T-helper 2 cell (primary cell): Measurements from ENCODE around the gene SH3BGRL3.
"Not testable (repeated sequence)": the region's sequence is repeated elsewhere in the genome, so short reads cannot be mapped to it uniquely, and the experiment has no call there.

Source experiments
- DNase-seq, 5 experiments: peaks; one replicate each; pipeline versions ENCODE4 v3.0.0 to v3.0.0-alpha.2; 2012 to 2022

The SH3BGRL3 gene

GRCh38 chr1:26290882-26291261, 11.0 kb downstream of the SH3BGRL3 start:
- DNase-seq: no peak

- no peak for DNase-seq
These were observed 11.5 kb downstream of the SH3BGRL3 start for GRCh38 chr1:26291433-26291832.

GRCh38 chr1:26291939-26292338, 12.1 kb downstream of the SH3BGRL3 start:
- DNase-seq: no peak

GRCh38 chr1:26292735-26293134, 12.8 kb downstream of the SH3BGRL3 start:
- DNase-seq: not testable (repeated sequence)

DNA sequence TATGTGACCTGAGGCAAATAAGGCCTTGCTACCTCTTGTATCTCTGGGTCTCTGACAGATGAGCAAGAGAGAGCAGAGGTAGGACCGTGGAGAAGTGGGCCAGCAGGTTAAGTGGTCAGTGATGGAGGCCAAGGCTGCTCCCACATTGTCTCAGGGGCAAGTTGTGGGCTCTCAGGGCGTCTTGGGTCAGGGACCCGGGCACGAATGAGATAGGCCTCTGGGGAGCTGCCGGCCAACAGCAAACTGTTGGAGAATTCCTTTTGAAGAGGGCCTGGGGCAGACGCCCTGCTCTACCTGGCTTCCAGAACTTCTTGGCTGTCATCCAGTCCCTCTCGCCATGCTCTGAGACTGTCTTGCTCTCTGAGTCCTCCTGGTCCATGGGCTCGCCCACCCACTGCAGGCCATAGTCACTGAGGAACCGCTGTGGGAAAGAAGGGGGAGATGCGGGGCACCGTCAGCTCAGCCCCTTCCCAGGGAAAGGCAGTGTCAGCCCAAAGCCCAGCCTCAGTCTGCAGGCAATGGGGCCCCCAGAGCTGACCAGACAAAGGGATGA, 14.1 kb downstream of the SH3BGRL3 start:
- no peak for DNase-seq

- no peak for DNase-seq
These were observed 15.6 kb downstream of the SH3BGRL3 start for GRCh38 chr1:26295194-26296138.

GRCh38 chr1:26296340-26297056, 16.6 kb downstream of the SH3BGRL3 start:
- no peak for DNase-seq

GRCh38 chr1:26297057-26297790, 17.3 kb downstream of the SH3BGRL3 start:
- no peak for DNase-seq

DNA sequence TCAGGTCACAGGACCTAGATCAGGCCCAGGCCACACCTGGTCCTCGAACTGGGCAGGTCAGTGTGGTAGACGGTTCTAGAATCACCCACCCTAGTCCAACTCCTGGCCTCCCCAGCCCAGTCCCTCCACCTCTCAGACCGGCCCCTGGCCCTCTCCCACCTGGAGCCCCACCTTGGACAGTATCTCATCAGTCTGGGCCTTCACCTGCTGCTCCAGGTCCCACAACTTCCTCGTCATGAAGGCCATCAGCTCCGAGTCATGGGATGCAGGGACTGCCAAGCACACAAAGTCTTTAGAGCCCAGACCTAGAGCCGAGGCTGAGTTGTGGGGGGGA, 17.9 kb downstream of the SH3BGRL3 start:
- no peak for DNase-seq

DNA sequence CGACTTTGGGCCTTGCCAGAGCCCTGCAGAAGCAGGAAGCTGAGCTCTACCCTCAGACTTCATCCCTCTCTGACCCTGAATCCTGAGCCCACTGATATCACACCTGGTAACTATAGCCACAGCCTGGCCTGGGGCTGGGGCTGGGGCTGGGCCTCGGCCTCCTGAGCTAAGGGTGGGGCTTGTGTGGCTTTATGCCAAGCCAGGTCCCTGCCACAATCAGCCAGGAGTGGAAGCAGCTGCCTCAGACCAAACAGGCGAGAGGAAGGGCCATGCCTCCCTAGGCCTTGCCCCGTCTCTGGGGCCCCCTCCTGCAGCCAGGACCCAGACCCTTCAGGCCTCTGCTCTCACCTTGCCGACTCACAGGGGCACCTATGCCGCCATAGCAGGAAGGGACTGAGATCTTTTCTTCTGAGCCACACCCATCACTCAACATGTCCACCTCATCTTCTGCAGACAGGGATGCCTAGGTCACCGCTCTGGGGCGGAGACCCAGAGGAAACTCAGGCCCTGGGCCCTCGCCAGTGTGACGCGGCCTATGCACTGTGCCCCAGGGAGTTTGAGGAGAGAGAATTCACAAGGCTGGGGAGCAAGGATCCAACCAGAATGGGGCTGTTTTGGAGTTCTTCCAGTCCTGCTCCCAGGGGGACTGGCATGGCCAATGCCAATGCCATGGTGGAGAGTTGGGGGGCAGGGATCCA, 20.8 kb downstream of the SH3BGRL3 start:
- no peak for DNase-seq

DNA sequence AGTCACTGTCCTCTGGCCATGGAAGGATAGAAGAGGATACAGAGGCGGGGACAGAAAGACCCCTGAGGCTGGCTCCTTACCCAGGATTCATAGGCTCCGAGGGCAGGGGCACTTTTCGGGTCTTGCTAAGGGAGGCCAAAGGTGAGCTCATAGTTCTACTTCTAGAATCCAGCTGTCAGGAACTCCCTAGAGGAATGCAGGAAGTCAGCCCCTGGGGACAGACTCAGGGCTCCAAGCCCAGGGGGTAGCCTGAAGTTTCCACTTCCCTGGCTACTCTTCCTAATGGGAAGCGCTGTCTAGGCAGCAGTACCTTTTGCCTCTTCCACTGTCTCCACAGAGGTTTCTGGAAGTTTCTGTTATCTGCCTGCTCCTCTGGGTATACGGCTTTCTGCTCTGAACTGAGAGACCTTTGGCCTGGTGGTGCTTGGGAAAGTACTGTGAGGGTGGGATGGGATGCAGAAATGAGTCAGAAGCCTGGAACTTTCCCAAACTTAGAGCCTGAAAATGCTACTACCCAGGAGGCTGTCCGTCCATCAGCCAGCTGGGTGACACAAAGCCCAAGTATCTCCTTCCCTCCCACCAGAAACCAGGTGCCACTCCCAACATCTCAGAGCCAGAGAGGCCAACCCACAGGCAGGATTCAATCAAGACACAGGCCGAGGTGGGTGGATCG, 23.0 kb downstream of the SH3BGRL3 start:
- no peak for DNase-seq

DNA sequence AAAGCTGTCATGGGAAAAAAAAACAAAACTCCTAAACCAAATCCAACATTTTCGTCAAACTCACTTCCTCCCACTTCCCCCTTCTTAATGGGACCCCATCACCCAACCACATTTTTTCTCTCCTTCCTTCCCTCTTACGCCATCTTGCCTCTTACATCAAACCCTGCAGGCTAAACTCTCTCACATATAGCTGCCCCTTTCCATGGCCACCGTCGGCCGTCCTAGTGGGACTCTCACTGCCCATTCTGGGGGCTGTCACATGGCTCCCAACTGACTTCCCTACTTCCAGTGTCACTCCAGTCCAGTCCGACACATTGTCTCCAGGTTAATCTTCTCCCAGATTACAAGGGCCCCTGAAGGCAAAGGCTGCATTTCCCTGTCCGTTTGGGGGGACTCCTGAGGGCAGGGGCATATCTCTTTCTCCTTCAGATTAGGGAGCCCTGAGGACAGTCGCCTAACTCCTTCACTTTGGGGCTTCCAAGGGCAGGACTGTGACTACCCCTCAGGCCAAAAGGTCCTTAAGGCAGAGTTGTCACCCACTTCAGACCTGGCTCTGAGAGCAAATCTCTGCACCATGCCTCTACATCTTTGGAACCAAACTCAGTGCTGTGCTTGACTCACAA, 25.9 kb downstream of the SH3BGRL3 start:
- DNase-seq: no peak

GRCh38 chr1:26306290-26307229, 26.7 kb downstream of the SH3BGRL3 start, which contains the start of gene UBXN11:
Gene UBXN11 (minus strand): TSS chr1:26306636. CDS start chr1:26302883, 3,753 bp downstream.
- peak; percentile 74 to 98 (median 90) for DNase-seq

GRCh38 chr1:26307363-26307781, 27.5 kb downstream of the SH3BGRL3 start:
- peak in 1 of 5 experiments; percentile 67 for DNase-seq

DNA sequence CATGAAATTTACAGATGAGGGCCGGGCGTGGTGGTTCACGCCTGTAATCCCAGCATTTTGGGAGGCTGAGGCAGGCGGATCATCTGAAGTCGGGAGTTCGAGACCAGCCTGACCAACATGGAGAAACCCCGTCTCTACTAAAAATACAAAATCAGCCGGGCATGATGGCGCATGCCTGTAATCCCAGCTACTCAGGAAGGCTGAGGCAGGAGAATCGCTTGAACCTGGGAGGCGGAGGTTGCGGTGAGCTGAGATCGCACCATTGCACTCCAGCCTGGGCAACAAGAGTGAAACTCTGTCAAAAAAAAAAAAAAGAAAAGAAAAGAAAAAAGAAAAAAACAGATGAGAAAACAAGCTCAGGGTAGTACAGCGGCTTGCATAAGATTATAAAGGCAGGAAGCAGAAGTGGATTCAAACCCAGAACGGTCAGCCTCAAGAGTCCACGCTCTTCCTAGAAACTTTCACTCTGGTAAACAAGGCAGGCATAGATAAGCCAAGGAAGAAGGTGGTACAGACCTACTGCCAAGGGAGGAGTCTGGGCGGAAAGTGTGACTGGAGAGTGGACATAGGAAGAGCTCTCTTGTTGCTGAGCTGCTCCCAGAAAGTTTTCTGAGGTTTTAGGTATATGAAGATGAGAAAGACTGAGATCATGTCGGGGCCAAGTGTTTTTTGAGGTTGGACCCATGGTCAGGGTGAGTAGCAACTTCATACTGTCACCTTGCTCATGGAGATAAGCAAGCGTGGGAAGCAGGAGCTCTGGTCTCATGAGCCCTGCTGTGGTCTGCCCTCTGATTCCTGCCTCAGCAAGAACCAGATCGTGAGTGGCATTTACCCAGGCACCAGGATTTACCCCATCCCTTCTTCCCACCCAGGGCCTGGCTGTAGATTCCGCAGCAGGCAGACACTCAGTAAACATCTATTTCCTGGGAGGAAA, 28.3 kb downstream of the SH3BGRL3 start:
- peak in 1 of 5 experiments; percentile 52 for DNase-seq

- DNase-seq: no peak
These were observed 34.6 kb downstream of the SH3BGRL3 start for GRCh38 chr1:26314501-26314900.

- no peak for DNase-seq
These were observed 36.3 kb downstream of the SH3BGRL3 start for GRCh38 chr1:26315874-26316850.
